HG03565 (cell line): ENCODE data around the gene ADAMTSL3.

ENCODE experiments used
- ATAC-seq: cut with Tn5 transposase; IDR thresholded peaks from one replicate; pipeline ENCODE4 v1.9.1; 2021; ENCODE audit warnings: mild to moderate bottlenecking, moderate library complexity; ENCODE audit not compliant: unreplicated experiment

ADAMTSL3 gene

DNA sequence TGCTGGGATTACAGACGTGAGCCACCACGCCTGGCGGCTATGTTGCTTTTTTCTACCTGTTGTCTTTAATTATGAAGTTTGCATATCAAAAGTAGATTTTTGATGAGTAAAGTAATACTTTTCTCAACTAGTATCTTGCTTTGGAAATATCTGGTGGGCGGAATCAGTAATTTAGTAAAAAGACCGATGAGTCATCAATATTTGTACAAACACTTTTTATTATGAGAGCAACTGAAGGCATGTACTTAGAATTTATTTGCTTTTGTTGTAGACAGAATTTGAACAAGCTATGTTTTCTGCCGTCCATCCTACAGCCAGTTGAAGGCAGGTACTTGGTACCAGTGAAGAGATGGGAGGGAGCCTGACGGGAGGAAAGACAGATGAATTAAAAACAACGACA lies 164.7 kb downstream of the ADAMTSL3 start:
- no peak for ATAC-seq

DNA sequence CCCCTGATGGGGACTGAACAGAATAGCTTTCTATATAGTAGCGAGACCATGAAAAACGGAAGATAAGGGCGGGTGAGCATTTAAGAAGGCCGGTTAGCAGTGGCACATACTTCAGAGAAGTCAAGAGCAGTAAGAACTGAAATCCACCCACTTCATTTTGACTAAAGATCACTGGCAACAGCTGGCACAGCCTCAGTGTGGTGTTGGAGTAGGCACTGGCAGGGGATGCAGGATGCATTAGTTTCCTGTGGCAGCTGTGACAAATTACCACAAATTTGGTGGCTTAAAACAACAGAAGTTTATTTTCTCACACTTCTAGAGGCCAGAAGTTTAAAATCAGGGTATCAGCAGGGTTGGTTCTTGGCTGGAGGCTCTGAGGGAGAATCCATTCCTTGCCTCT lies 176.5 kb downstream of the ADAMTSL3 start:
- no peak for ATAC-seq

DNA sequence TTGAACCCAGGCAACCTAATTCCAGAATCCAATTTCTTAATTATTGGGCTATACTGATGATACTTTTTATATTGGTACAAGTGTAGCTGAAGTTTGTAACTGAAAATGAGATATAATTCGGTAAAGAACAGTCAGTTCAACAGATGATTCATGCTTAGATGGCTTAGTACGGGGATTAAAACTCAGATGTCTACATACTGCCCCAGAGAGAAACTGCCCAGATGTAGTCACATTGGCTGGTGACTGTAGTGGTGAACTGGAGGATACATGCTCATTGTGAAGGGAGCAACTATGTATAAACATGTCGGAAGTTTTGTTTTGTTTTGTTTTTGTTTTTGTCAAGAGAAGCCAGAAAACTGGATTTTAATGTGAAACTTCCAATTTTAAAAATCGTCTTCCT lies 179.6 kb downstream of the ADAMTSL3 start:
- ATAC-seq = no peak

DNA sequence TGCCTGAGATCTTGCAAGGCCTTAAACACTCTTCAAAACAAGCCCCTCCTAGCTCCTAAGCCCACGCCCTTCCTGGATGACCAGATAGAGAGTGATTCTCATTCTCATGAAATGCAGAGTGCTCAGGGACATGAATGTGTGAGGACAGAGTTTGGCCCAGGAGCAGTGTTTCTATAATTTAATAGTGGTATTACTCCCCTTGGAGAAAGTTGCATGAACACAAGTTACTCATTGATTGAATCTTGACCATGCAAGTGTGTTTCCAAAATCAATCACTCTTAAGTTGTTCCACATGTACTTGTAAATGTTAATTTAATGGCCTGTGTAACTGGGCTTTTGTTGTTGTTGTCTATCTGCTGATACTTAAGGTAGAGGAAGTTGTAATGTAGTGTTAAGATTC lies 181.6 kb downstream of the ADAMTSL3 start:
- no peak for ATAC-seq

DNA sequence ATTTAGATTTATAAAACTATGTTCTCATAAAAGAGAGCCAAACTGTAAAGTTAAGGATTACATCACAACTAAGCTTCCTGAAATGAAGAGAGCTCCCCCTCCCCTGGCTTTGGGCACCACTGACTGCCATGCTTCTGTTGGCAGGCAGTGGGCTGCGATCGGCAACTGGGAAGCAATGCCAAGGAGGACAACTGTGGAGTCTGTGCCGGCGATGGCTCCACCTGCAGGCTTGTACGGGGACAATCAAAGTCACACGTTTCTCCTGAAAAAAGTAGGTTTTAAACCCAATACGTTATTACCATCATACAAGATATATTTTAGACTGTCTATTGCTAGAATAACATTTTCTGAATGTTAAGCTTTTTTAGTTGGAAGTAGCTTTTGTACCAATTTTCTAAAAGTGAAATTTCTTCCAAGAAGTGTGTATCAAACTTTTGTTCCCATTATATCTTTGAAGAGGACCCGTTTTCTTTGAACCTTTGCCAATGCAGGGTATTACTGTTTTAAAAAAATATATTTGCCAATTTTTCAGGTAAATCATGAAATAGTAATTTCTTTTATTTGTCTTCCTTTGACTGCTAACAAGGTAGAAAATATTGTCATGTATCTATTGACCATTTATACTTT lies 184.1 kb downstream of the ADAMTSL3 start:
- ATAC-seq = no peak

DNA sequence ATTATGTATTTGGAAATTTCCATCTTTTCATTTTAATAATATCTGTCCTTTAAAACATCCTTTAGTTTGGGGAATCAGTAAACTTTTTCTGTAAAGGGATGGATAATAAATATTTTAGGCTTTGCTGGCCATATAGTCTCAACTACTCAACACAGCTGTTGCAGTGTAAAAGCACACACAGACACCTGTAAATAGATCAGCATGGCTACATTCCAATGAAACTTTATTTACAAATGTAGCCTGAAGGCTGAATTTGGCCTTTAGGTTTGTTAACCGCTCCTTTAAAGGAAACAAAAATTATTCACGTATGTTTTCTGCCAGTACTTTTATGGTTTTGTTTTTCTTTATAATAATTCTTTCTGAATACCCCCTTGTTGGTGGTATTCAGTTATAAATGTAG lies 184.8 kb downstream of the ADAMTSL3 start:
- ATAC-seq = no peak

DNA sequence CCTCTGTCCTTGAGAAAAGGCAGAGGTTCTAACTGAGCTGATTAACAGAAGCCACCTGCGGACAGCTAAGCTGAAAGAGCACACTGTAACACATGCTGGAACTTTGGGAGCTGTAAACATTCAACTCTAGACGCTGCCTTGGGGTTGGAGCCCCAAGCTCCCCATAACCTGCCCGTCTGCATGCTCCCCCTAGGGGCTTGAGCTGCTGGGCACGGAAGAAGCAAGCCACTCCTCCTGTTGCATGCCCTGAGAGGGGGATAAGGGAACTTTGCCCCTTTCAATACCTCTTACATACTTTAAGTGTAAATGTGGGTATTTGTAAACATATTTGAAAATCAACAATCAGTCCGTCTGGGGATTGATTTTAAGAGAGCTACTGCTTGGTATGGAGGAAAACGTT lies 188.4 kb downstream of the ADAMTSL3 start:
- ATAC-seq = no peak

DNA sequence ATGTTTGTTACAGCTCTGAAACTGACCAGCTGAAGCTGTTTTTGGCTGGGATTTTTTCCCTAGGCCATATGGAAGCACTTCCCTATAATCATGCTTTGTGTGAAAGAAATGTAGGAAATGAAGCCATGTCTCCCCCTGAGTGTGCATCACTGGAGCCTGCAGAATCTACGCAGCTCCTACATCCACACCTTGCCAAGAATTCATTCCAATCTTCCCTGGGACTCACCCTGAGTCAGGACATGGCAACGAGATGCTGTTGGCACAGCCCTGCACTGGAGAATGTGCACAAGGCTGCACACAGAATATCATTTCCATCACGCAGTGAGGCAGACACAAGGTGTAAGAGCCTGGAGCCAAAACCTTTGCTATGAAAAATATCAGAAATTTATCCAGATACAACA lies 189.5 kb downstream of the ADAMTSL3 start:
- no peak for ATAC-seq

DNA sequence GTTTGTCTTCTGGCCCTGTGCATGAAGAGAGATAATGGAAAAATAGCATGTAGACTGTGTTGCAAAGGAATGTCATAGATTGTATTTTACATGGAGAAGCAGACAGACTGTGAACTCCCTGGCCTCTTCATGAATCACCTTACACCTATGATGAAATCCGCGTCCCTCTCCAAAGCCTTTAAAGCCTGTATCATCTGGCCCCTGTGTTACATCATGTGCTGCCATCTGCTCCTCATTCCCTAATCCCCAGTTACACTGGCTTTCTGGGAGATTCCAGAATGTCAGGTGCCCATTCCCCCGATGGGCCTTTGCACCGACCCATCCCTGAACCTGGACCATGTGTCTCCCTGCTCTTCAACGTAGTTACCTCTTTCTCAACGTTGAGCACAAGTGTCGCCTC lies 190.8 kb downstream of the ADAMTSL3 start:
- no peak for ATAC-seq

DNA sequence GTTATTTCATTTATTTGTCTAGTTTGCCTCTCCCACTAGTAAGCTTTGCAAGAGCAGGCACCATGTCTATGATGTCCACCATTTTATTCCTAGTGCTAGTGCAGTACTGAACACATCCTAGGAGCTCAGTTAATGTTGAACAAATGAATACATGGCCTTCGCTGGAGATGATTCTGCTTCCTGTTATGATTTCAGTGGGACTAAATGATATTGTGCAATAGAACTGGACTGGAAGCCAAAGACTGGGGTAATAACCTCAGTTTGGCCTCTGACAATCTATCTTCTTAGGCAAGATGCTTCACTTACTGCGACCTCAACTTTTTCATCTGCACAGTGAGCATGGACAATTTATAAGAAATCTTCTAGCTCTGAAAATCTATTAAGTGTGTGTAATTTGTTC lies 191.3 kb downstream of the ADAMTSL3 start:
- no peak for ATAC-seq

DNA sequence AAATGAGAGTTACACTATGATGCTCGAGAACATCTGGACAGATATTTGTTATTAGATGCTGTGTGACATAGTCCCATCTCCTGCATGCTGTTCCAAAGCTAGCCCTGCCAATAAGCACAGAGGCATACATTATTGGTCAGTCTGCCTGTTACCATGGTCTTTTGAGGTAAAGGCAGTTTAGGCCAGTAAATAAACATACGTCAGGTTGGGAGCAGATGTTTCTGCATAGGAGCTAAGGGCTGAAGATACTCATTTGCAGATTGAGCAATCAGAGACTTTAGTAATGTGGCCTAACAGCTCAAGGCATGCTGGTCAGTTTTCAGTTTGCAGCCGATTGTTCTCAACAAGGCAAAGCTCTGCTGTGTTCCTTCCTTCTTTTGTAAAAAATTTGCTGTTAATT lies 192.9 kb downstream of the ADAMTSL3 start:
- no peak for ATAC-seq

DNA sequence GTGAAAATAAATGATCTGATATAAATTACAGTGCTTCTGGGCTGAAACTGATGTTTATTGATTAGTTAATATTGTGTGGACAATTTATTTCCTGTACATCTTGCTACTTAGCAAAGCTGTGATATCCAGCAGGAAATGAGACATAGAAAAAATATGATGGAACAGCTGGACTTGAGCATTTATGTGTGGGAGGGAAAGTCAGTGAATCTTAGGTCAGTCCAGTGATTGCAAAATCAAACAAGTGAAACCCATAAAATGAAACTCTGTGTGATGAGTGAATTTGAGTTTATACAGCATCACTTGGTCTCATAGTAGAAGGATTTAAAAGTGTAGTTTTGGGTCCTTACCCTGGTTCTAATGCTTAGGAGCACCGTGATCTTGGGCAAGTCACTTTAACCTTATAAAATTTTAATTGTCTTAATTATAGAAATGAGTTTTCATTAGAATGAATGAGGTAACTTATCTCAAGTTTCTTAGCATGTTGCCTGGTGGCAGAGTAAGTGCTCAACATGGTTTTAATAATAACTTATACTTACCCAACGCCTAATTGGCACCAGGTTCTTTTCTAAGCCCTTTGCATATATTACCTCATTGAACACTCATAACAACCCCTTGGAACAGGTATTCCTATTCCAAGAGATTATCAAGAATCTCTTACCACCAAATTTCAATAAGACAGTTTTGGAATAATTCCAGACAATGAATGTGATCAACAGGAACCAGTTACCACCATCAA lies 194.6 kb downstream of the ADAMTSL3 start:
- ATAC-seq = no peak

DNA sequence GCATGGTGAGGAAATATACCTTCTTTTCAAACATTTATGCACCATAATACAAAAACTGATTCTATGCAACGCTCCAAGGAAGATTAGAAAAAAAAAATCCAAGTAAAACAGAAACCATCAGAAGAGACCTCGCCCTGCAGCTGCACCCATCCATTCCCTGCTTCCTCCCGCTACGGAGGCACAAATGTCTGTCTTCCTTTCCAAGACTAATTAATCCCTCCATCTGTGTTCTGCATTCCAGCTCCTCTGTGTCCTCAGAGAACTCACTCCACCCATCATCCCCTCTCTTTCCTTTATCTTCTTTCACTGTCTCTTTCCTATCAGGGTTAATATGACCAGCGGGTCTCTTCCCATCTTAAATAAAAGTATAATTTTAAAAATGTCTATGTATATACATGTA lies 196.1 kb downstream of the ADAMTSL3 start:
- ATAC-seq = no peak

DNA sequence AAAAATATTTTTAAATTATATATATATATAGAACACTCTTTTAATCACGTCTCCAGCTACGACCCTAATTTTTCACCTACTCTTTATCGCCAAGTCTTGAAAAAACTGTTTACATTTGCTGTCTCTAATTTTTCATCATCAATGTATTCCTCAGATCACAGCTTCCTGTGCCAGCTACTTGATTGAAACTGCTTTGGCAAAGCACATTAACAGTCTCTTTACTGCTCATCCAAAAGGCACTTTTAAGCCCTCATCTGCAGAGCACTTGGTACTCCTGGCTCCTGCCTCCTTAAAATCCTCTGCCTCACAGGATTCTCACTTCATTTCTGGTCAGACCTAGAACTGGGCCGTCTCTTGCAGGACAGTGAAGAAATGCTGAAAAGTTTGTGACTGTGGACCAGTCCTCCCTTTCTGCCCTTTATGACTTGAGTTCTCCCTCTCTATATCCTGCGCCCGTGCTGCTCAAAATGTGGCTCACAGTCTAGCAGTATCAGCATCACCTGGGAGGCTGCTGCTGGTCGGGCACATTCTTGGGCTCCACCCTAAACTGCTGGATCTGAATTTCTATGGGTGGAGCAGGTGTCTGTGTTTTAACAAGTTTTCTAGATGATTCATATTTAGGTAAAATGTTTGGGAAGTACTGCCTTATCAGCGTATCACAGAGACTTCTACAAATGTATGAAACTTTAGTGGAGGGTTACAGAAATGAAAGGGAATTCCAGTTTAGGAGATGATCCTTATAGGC lies 196.8 kb downstream of the ADAMTSL3 start:
- no peak for ATAC-seq

DNA sequence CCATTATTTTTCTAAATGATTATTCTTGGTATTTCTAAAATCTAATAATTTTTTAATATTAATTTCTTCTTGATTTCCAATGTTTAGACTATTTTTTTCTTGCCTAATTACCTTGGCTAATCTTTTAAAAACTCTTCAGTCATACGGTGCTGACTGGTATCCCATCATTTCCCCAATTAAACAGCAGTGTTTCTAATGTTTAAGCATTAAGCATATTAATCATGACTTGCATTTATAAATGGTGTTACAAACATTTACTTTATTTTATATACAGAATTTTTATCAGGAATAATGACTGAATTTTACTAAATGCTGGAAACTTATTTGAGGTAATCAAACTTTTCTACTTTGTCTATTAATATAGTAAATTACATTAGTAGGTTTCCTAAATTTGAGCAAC lies 199.3 kb downstream of the ADAMTSL3 start:
- no peak for ATAC-seq

DNA sequence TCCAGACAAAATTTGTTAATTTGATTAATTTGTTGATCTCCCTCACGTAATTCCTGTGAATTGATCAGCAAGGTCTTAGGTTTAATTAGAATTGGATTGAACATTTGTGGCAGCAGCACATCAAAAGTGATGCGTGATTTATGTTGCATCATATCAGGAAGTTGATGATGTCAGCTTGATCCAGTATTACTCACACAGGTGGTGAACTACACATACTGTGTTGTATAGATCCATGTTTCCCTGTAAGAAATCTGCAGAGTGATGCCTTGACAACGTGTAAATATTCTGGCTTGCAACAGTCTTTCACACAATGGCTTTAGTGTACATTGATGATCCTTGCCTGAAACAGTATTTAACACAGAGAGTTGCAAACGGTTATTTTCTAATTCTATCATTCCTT lies 200.4 kb downstream of the ADAMTSL3 start:
- ATAC-seq = no peak

DNA sequence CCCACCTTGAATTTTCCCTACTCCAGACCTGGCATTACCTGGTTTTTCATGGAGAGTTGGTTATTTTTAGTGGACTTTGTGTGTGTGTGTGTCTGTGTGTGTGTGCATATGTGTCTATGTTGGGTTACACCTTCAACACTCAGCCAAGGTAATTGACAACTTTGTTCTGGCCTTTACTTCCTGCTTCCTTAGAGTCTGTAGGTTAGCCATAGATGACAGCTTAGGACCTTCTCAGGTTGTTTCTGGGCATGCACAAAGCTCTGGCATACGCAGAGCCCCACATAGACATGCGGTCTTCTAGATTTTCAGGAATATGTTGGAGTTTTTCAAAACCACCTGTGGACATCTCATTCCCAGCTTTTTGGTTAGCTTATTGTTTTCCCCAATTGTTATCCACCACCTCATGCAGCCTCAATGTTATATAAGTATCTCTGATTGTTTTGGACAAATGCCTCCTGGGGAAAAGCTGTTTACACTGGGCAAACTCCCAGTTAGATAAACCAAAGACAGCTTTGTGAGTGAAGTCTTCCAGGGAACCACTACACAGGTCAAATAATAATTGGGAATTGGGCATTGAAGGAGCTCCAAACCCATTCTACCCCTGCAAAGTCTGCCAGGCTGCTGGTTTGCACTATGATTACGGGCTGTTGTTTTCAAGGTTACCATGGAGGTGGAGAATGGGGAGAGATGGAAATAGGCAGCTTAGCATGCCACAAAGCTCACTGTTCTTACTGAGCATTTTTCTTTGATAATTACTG lies 201.2 kb downstream of the ADAMTSL3 start:
- ATAC-seq = no peak

DNA sequence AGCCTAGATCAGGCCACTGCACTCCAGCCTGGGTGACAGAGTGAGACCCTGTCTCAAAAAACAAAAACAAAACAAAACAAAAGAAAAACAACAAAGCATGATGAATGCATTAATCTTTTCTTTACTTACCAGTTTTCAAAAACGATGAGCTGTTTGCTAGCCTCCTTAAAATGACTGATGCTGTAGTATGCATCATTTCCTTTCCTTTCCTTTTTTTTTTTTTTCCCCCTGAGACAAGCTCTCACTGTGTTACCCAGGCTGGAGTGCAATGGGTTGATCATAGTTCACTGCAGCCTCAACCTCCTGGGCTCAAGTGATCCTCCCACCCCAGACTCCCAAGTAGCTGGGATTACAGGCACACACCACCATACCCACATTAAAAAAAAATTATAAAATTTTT lies 202.0 kb downstream of the ADAMTSL3 start:
- no peak for ATAC-seq

DNA sequence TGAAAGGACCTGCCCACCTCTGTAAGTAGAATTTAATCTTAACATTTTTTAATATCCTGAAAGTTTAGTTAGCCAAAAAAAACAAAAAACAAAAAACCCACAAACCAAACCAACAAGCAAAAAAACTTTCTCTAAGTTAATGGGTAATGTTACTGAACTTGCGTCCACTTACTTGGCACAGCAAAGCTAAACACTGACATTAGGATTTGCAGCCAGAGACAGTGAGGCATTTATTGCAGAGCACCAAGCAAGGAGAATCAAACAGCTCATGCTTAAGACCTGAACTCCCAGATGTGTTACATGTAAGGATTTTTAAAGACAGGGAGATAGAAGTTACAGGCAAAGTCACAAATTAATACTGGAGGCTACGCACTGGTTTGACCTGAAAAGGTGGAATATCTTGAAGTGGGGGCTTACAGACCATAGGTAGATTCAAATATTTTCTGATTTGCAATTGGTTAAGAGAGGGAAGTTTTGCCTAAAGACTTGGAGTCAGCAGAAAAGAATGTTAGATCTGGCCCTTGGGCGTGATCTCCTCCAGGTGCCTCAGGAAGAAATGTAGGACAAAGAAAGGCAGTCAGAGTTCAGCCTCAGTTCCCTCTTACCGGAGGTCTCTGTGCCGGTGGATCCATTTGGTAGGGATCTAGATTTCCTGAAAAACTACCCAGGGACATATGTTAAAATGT lies 205.0 kb downstream of the ADAMTSL3 start:
- no peak for ATAC-seq

DNA sequence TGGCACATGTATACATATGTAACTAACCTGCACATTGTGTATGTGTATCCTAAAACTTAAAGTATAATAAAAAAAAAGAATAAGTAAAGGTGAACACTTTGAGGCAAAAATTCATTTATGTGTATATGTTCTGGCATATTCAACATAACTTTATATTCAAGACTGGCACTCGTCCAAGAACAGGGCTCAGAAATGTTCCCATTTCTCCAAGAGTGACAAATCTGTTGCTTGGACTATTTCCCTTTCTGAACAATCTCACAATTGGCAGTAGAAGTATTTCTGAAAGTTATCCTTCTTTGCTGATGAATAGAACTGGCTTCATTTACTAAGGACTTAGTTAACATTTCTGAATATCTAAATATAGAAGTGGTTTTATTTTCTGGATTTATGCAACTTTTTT lies 212.8 kb downstream of the ADAMTSL3 start:
- ATAC-seq = no peak

DNA sequence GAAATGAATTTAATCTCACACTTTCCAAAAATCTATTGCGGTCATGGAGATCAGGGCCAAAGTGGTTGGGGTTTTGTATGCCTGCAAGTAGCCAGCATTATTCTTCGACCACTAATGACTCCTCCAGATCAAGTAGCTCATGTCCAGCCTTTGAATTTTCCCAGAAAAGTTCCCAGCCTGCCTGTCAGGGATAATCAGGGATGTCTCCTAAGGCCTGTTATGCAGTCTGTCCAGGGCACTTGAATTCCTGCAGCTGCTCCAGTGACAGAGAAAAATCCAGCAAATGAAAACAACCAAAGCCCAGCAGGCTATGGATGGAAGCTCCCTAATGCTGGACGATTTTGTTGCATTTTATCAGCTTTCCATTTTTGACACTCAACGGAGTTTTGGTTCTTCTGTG lies 215.4 kb downstream of the ADAMTSL3 start:
- no peak for ATAC-seq
